Amniotic epithelial cell (primary cell): ENCODE data around the gene ELAVL3.
A peak's percentile ranks its signal among the peaks of the same experiment; 100 is the strongest.
"Not testable (repeated sequence)": the region's sequence is repeated elsewhere in the genome, so short reads cannot be mapped to it uniquely, and the experiment has no call there.

Experiments
- DNase-seq: peaks from one replicate; pipeline ENCODE4 v3.0.0-alpha.2; 2010; ENCODE audit warnings: low read depth

Gene ELAVL3

DNA sequence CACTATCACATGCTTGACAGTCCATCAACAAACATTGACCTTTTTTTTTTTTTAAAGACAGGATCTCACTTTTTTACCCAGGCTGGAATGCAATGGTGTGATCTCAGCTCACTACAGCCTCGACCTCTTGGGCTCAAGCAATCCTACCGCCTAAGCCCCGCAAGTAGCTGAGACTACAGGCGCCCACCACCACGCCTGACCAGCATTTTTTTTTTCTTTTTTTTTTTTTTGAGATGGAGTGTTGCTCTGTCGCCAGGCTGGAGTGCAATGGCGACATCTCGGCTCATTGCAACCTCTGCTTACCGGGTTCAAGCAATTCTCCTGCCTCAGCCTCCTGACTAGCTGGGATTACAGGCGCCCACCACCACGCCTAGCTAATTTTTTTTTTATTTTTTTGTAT, 21.9 kb downstream of the ELAVL3 start:
- DNase-seq, result not testable (repeated sequence)

DNA sequence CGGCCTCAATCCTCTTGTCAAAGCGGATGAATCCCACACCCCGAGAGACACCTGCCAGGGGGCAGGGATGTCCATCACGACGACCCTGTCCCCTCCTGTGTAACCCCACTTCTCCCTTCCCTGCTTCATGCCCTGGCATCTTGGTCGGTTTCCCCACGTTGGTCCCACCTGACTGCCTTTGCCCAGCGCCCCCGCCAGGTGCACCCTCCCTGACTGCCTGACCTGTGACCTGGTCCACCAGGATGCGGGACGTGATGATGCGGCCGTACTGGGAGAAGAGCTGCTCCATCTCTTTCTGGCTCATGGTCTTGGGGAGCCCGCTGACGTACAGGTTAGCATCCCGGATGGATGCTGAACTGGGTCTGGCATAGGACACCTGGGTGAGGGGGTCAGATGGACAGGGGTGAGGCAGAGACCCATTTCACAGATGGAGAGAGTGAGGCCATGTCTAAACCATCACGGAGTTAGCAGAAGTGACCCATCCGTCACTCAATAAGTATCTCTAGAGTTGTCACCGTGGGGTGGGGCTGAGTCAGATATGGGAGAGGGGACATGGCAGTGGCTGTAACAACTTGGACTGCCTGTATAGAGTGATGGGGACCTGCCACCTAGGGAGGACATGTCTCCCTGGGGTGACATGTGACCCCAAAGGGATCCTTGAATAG, 22.5 kb downstream of the ELAVL3 start:
- no peak for DNase-seq

DNA sequence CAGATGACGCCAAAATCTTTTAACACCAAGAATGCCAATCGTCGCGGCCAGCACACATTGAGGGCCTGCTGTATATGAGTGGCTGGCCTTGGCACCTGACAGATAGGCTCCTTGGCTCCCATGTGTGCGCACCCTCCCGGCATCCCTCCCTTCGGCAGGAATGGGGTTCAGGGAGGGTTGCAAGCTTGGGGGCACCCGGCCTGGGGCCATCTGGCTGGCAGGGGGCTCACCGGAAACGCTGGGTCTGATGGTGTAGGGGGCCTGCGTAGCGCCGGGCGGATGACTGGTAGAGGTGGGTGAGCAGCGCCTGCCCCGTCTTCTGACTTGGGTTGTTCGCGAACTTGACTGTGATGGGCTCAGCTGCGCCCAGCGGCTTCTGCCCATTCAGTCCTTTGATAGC, 23.0 kb downstream of the ELAVL3 start:
- DNase-seq, result no peak

DNA sequence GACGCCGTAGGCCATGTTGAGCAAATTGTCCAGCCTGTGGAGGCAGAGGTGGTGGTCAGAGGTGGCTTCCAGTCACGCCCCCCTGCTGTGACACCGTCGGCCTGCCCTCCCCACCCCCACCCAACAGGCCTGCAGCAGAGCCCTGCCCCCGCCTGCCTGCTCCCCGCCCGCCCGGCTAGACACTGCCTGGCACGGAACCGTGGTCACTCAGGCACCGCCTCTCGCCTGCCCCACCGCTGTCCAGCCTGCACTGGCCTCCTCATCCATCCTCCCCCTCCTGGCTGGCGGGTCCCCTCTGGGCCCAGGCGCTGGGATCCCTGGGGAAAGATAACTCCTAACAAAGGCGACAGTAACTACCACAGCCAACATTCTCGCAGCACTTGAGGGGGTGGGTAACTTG, 23.7 kb downstream of the ELAVL3 start:
- peak; percentile 71 for DNase-seq

DNA sequence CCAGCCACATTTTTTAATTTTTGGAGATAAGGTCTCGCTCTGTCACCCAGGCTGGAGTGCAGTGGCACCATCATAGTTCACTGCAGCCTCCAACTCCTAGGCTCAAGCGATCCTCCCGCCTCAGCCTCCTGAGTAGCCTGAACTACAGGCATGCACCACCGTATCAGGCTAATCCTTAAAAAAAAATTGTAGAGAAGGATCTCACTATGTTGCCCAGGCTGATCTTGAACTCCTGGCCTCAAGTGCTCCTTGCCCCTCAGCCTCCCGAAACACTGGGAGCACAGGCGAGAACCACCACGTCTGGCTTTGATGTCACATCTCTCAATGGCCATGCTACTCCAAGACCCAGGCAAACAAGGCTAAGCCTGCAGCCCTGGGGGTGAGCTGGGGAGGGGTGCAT, 24.2 kb downstream of the ELAVL3 start:
- DNase-seq, result no peak

DNA sequence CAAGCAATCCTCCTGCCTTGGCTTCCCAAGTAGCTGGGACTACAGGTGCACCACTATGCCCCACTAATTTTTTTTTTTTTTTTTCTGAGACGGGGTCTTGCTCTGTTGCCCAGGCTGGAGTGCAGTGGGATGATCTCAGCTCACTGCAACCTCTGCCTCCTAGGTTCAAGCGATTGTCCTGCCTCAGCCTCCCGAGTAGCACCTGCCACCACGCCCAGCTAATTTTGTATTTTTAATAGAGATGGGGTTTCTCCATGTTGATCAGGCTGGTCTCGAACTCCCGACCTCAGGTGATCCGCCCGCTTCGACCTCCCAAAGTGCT, 25.7 kb downstream of the ELAVL3 start:
- not testable (repeated sequence) for DNase-seq

DNA sequence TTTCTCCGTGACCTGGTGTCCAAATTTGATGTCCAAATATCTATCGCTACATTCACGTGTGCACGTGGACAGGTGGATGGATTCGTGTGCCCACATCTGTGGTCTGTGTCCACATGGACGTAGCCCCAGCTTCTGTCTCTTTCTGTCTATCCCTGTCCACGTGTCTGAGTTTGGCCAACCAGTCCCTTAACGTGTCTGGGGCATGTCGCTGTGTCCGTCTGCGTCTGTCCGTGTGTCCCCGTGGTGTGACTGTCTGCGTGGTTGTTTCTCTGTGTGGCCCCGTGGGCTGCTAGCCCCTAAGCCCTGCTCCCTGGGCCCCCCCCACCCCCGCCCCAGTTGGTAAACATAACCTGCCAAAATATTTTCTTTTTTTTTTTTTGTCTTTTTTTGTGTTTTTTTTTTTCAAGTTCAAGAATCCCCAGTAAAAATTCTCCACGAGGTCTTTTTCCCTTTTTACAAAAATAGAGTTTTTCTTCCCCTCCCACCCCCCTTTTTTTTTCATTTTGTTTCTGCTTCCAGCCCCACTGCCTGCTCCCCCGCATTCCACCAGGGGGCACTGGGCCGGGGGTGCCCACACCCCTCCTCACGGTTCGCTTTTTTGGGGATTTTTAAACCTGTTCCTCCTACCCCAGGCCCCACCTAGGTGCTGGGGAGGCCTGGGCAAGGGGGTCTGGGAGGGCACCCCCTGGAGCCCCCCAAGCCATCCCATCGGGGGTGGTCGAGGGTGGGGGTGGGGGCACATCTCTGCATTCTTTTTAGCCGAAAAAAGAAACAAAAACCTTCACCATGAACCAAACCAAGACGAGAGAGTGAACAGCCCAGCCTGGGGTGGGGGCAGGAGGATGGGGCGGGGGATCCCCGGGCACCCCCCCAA, 27.1 kb downstream of the ELAVL3 start:
- DNase-seq, result no peak

DNA sequence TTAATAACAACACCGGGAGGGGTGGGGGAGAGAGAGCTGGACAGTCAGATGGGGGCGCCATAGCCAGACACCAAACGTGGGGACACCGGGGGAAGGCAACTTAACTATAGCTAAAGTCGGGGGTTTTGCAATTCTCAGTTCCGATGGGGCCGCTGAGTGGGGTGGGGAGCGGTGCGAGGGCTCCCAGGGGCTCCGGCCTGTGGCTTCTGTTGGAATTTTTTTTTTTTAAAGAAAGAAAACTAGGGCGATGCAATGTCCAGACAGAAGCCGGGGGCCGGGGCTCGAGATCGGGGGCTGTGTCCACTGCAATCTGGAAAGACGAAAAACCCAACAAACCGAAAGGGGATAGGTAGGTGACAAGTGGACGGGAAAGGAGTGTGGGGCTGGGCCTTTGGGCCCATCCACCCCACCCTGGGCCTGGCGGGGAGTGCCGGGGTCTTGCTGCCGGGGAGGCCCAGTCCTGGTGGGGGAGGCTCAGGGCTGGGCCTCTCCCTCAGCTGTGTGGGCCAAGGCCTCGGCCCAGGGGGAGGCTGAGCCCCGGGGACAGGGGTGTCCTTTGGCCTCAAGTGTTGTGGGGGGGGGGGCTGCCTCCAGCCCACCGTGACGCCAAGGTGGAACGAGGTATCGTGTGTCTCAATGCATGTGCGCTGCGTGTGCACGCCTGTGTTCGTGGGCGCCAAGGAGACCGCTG, 28.1 kb downstream of the ELAVL3 start:
- DNase-seq, result no peak

DNA sequence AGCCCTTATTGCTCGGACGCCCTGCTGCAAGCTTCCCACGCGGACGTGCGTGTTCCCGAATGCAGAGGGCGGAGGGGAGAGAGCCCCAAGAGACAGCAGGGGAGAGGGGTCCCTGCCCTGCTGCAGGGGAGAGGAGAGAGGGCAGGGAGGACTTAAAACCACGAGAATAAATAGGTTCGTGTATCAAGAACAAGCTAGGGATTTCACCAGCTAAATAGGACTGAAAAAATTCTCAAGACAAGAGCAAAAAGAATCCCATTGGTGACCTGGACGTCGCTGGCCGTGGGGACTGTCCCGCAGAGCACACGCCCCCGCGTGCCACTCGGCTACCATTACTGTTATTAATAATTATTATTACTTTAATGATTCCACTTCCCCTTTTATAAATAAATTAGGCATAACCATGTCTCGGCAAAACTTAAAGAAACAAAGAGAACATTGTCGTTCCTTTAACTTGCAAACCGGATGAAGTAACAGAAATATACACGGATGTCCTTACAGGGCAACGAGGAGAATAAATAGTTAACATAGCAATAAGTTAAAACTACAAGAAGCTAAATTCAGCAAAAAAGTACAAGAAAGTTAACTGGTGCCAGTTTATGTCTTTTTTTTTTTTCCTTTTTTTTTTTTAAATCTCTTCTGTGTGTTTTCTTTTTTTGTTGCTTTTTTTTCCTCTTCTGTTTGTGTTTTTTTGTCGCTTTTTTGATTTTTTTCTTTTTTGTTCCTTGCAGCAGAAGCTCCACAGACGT, 28.8 kb downstream of the ELAVL3 start:
- DNase-seq, result no peak

DNA sequence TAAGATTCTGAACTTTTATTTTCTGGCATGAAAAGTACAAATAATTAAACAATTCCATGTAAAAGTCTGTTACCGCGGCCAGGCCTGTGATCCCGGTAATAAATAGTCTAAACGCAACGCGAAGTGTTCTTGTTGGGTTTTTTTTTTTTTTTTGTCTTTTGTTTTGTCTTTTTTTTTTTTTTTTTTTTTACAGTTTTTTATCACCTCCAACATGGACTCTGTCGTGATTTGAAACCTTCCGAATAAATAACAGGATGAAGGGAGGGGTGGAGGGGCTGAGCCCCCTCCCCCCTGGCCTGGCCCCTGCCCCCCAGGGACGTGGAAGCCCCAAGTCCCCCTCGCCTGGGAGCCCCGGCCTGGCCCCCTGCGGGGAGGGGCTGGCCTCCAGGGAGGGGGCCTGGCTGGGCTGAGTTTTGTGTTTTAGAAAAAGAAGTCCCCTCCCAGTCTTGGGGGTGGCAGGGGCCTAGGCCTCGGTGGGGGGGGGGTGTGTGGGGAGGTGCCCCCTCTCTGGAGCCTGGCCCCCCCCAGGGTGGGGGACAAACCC, 29.4 kb downstream of the ELAVL3 start:
- DNase-seq, result no peak

DNA sequence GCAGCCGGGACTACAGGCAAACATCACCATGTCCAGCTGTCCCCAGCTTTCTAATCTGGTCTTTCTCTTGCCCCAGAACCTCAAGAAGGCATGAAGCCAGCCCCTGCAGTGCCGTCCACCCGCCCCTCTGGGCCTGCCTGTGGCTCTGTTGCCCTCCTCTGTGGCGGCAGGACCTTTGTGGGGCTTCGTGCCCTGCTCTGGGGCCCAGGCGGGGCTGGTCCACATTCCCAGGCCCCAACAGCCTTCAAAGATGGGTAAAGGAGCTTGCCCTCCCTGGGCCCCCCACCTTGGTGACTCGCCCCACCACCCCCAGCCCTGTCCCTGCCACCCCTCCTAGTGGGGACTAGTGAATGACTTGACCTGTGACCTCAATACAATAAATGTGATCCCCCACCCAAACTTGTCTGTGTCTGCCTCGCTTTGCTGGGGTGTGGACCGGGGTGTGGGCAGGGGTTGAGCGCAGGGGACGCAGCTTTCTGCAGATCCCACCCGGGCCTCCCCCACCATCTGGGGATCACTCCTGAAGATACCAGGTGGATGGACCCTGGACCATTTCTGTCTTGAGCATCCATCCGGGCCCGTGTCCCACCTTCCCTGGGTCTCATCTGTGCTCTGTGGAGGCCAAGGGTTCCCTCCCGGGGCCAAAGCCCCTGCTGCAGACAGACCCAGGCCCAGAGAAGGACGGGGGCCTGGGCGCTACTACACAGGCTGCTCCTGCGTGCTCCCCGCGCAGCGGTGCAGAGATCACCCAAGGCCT, 30.1 kb downstream of the ELAVL3 start:
- no peak for DNase-seq

DNA sequence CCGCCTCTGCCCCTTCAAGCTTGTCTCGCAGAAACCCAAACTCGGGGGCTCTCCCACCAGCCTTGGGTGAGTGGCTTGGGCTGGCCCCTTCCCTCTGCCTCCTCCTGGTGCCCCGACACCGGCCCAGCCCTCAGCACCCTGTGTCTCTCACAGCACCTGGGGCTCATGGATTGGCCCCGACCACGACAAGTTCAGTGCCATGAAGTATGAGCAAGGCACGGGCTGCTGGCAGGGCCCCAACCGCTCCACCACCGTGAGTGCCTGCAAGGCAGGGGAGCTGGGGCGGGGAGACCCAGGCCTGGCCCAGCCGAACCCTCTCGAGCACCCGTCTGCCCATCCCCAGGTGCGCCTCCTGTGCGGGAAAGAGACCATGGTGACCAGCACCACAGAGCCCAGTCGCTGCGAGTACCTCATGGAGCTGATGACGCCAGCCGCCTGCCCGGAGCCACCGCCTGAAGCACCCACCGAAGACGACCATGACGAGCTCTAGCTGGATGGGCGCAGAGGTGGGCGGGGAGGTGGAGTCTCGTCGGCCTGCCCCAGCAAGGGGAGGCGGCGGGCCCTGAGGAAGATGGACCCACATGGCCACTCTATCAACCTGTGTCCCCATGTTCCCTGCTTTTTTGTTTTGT, 31.8 kb downstream of the ELAVL3 start:
- DNase-seq, result no peak

DNA sequence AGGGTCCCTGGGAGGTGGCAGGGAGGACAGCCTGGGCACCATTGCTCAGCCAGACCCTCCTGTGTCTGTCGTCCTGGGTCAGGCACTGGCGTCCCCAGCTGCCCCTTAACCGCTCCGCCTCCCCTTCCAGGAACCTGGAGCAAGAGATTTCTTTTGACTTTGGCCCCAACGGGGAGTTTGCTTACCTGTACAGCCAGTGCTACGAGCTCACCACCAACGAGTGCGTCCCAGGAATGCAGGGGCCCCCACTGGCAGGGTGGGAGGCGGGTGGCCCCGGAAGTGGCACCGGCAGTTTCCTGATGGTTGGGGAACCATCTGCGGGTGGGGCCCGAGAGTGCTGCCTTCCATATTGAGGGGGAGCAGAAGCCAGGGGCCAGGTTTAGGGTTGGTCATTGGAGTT, 32.4 kb downstream of the ELAVL3 start:
- DNase-seq, result no peak

DNA sequence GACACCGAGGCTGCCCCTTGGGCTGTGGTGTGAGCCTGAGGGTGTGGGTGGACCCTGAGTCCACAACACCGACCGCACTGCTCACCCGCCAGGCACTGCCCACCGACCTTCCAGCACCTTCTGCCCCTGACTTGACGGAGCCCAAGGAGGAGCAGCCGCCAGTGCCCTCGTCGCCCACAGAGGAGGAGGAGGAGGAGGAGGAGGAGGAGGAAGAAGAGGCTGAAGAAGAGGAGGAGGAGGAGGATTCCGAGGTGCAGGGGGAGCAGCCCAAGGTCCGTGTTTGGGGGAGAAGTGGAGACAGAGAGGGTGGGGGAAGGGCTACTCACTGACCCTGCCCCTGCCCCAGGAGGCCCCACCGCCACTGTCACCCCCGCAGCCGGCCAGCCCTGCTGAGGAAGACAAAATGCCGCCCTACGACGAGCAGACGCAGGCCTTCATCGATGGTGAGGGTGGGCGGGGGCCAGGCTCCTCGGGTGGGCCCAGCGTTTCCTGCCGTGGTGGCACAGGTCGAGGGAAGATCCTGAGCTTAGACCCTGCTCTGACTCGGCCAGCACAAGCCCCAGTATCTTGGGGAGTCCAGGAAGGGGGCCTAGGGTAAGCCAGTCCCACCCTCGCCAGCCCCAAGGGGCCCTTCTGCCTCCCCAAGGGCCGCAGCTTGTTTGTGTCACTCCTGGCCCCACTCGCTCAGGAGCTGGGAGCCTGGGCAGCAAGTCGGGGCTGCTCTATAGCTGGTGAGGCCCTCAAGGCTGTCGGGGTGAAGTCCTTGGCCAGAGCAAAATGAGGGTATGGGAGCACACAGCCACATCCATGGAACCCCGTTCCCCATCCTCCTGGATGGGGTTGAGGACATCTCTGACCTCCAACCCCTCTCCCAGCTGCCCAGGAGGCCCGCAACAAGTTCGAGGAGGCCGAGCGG, 33.2 kb downstream of the ELAVL3 start:
- no peak for DNase-seq

DNA sequence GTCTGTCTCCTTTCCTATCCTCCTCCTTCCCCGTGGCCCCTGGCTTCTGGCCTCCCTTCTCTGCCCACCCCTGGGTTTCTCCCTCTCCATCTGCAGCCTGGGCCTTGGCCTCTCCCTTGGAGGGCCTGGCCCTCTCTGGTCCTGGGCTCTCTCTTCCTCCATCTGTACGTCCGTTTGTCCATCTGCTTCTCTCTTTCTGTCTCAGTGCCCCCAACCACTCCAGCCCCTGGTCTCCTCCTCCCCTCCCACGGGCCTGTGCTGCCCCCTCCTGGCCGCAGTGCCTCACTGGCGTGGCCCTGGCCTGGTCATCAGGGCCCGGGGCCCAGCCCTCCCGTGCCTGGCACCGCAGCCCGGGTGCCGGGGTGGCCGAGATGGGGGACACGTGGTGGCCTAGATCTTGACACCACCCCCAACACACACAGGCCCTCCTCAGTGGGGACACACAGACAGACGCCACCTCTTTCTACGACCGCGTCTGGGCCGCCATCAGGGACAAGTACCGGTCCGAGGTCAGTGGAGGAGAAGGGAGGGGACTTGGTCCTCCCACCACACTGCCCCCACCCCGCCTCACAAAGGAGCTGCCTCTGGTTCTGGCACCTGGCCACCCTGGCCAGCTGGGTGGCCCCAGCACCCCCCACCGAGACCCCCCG, 34.1 kb downstream of the ELAVL3 start:
- no peak for DNase-seq

DNA sequence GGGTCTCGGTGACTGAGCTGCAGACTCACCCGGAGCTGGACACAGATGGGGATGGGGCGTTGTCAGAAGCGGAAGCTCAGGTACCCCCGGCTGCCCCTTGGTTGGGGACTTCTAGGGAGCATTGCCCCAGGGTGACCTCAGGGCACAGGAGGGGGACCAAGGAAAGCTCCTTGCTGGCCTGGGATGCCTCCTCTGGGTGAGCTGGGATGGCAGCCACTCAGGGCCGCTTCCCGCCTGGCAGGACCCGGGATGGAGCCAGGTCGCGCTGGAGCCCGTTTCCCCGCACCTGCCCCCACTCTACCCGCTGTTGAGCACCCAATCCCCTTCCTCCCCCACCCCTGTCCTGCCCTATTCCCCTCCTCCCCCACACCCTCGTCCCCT, 34.6 kb downstream of the ELAVL3 start:
- DNase-seq, result no peak

DNA sequence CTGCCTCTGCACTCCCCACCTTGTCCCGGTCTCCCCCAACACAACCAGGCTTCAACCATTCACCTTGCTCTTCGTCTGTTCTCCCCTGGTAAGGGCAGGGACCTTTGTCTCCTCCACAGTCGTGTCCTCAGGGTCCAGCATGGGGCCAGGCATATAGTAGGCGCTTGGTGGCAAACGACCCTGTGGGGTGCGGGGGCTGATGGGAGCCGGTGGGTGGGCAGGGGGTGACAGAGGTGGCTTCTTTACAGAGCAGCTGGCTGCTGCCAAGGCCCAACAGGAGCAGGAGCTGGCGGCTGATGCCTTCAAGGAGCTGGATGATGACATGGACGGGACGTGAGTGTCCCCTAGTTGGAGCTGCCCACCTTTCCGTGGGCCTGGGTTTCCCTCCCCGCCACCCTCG, 35.7 kb downstream of the ELAVL3 start:
- no peak for DNase-seq

DNA sequence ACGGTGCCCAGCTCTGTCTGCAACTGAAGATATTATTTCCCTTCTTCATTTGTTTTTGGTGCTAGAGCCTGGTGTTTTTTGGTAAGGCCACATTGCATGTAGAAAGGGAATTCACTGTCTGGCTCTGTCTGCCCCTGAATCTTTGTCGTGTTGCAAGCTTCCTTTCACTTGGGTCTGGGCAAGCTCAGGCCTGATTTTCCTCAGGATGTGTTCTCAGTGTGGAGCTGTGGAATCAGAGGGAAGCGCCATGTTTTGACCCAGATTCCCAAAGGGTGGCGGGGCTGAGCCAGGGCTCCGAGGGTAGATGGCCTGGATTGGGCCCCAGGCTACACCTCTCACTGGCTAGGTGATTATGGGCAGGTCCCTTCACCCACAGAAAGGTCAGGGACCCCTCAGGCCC, 36.8 kb downstream of the ELAVL3 start:
- no peak for DNase-seq

DNA sequence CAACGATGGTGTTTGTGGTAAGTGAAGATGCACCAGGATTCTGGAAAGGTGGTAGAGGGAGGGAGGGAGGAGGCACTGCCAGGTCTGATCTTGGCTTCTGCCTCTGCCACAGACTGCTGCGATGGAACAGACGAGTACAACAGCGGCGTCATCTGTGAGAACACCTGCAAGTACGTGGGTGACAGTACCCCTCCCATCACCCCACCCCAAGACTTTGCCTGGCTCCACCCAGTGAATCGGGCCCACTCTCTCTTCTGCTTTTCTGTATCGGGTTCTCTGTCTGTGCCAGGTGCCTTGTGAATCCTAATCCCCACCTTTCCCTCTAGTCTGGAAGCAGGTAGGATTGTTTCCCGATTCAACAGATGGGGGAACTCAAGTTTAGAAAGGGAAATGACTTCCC, 42.9 kb downstream of the ELAVL3 start:
- no peak for DNase-seq
